OCI-LY7 (cell line): Measurements from ENCODE around the gene MAPK8IP3. TPM values are rescaled to one million over a fixed set of nuclear protein-coding genes. Genes with fewer than 3 reads are reported as not detected.

ENCODE experiments used
- BruUV-seq: library from RNA; stranded (reverse); fragments of 400-500 nt; replicated peaks from 2 replicates; lab custom pipeline; 2021; lab: Mats Ljungman, UMichigan
- CTCF ChIA-PET: fragments of 300-600 bp; sonication (Branson Sonifier 250); formaldehyde crosslinking; loops from one replicate; lab custom pipeline; 2022; ENCODE audit warnings: antibody characterized with exemption; ENCODE audit not compliant: unreplicated experiment; lab: Charles Lee
- POLR2A ChIA-PET: fragments of 300-600 bp; sonication (Branson Sonifier 250); formaldehyde crosslinking; loops from one replicate; lab custom pipeline; 2022; ENCODE audit warnings: antibody characterized with exemption; lab: Charles Lee
- DNase-seq: peaks from one replicate; pipeline ENCODE4 v3.0.0-alpha.2; 2015; ENCODE audit warnings: low spot score
- H2AFZ ChIP-seq: fragments of 200-600 bp; sonication (generic), shearing (Covaris generic); 2 replicates; pipeline ENCODE4 v1.6.1; 2014; ENCODE audit warnings: mild to moderate bottlenecking, antibody characterized with exemption, low read length, moderate library complexity
- H3K27ac ChIP-seq: fragments of 200-600 bp; sonication (generic); 2 replicates; pipeline ENCODE4 v1.5.1; 2014; ENCODE audit warnings: mixed run types, low read depth, mild to moderate bottlenecking, moderate library complexity, low read length, inconsistent platforms; ENCODE audit not compliant: poor library complexity, severe bottlenecking
- H3K36me3 ChIP-seq: fragments of 200-600 bp; sonication (generic); 2 replicates; pipeline ENCODE4 v1.6.1; 2014; ENCODE audit warnings: mild to moderate bottlenecking, antibody characterized with exemption, low read length, moderate library complexity, mixed read lengths; ENCODE audit not compliant: insufficient read depth
- H3K4me1 ChIP-seq: fragments of 200-600 bp; sonication (generic); 2 replicates; pipeline ENCODE4 v1.5.1; 2014; ENCODE audit warnings: mild to moderate bottlenecking, low read length; ENCODE audit not compliant: insufficient read depth, poor library complexity, severe bottlenecking
- H3K4me2 ChIP-seq: fragments of 200-600 bp; sonication (generic); 2 replicates; pipeline ENCODE4 v1.6.1; 2014; ENCODE audit warnings: mild to moderate bottlenecking, low read length
- H3K4me3 ChIP-seq: fragments of 200-600 bp; sonication (generic); 2 replicates; pipeline ENCODE4 v1.5.1; 2014; ENCODE audit warnings: mild to moderate bottlenecking, low read depth, low read length; ENCODE audit not compliant: poor library complexity, severe bottlenecking
- H3K79me2 ChIP-seq: fragments of 200-600 bp; sonication (generic); 2 replicates; pipeline ENCODE4 v1.6.1; 2016; ENCODE audit warnings: low read depth, mild to moderate bottlenecking, low read length, moderate library complexity, mixed read lengths; ENCODE audit not compliant: insufficient read depth
- H3K9me2 ChIP-seq: fragments of 200-600 bp; sonication (generic); 2 replicates; pipeline ENCODE4 v1.6.1; 2016; ENCODE audit warnings: mild to moderate bottlenecking, low read length, mixed read lengths; ENCODE audit not compliant: insufficient read depth
- H3K9me3 ChIP-seq: fragments of 200-600 bp; sonication (generic); 2 replicates; pipeline ENCODE4 v1.6.1; 2014; ENCODE audit warnings: mild to moderate bottlenecking, mixed run types, low read length, mixed read lengths
- H4K20me1 ChIP-seq: fragments of 200-600 bp; sonication (generic); 2 replicates; pipeline ENCODE4 v1.6.1; 2014; ENCODE audit warnings: mild to moderate bottlenecking, antibody characterized with exemption, low read length, moderate library complexity, mixed read lengths; ENCODE audit not compliant: insufficient read depth
- CTCF ChIP-seq: fragments of 200-600 bp; sonication (generic); conservative IDR thresholded peaks from 2 replicates; pipeline ENCODE4 v1.5.1; 2014; ENCODE audit warnings: mild to moderate bottlenecking, antibody characterized with exemption, low read length, moderate library complexity, mixed read lengths
- EZH2phosphoT487 ChIP-seq: fragments of 200-600 bp; sonication (generic); IDR thresholded peaks from 2 replicates; pipeline ENCODE4 v1.6.1; 2018; ENCODE audit warnings: low read depth, borderline replicate concordance, mild to moderate bottlenecking, mixed run types, antibody characterized with exemption, low read length, moderate library complexity, mixed read lengths
- intact Hi-C: fragments of 100-400 bp; cut with micrococcal nuclease; formaldehyde crosslinking; loops from one replicate; pipeline ENCODE4 v1.10.0; 2022; ENCODE audit not compliant: unreplicated experiment
- total RNA-seq, 2 experiments: library from RNA; depleted of rRNA in 1 of 2; stranded (reverse); fragments of >200 nt in 1 of 2; shearing (Covaris generic) in 1 of 2; gene quantifications; 2 replicates each; pipeline ENCODE4 v1.2.3, GENCODE V29; 2014 to 2022

Gene MAPK8IP3
- total RNA-seq, 2 experiments from 2014 or later = 114 to 130 TPM

GRCh38 chr16:1710811-1711507 is 5.0 kb downstream of the MAPK8IP3 start:
- H3K27ac ChIP-seq = peak overlapping the region; percentile 88
- no TSS peak for BruUV-seq
- no peaks in the 10 kb centered on the region for H3K9me3 ChIP-seq
- no peak overlapping the region for H3K4me3 ChIP-seq
- ChIA-PET CTCF (interaction anchor here (1.1 kb wide), 1 partner anchor 13 kb away, joined by 3 read pairs; no protein-coding TSS in a partner anchor), POLR2A (interaction anchor here (0.5 to 1.2 kb wide), 4 partner anchors 13 to 1192 kb away, joined by 3 to 4 read pairs (median 3); partner anchors contain the start of gene IFT140)
- peaks cover 18% of the 10 kb centered on the region; the same call in 1 of the 2 replicates for H3K36me3 ChIP-seq
- intact Hi-C loops = no loop called here
- H2AFZ ChIP-seq = no peak overlapping the region
- H3K4me2 ChIP-seq = peak overlapping the region; percentile 95
- no peaks in the 10 kb centered on the region for H3K9me2 ChIP-seq
- TF ChIP-seq EZH2phosphoT487 (no peak), CTCF (no peak)
- peaks cover 64% of the 10 kb centered on the region for H3K4me1 ChIP-seq
- peaks cover 88% of the 10 kb centered on the region for H3K79me2 ChIP-seq
- no peak for DNase-seq
- peaks cover 15% of the 10 kb centered on the region; the same call in 1 of the 2 replicates for H4K20me1 ChIP-seq

- peak overlapping the region; percentile 88 for H3K27ac ChIP-seq
- peaks cover 69% of the 10 kb centered on the region for H3K4me1 ChIP-seq
- H3K4me3 ChIP-seq = peak overlapping the region; percentile 64
- TF ChIP-seq CTCF (no peak), EZH2phosphoT487 (no peak)
- peaks cover 92% of the 10 kb centered on the region for H3K79me2 ChIP-seq
- ChIA-PET POLR2A (no interaction called here), CTCF (no interaction called here)
- BruUV-seq = no TSS peak
- H4K20me1 ChIP-seq = peaks cover 6% of the 10 kb centered on the region; the same call in 1 of the 2 replicates
- DNase-seq = peak; percentile 74
- intact Hi-C loops = no loop called here
- H3K36me3 ChIP-seq = peaks cover 21% of the 10 kb centered on the region; the same call in 1 of the 2 replicates
- no peaks in the 10 kb centered on the region for H3K9me3 ChIP-seq
- no peaks in the 10 kb centered on the region for H3K9me2 ChIP-seq
- peak overlapping the region; percentile 95 for H3K4me2 ChIP-seq
- H2AFZ ChIP-seq = no peak overlapping the region
Measured at GRCh38 chr16:1712791-1713261, 6.8 kb downstream of the MAPK8IP3 start.
